Nucleus accumbens (tissue), 56 donors: ENCODE results near the gene ERCC1.

ENCODE experiments used
- DNase-seq, 56 donors: peaks; one replicate each; lab custom pipeline; 2025; lab: John Stamatoyannopoulos, UW

ERCC1 gene

GRCh38 chr19:45376045-45376724 is 47.5 kb downstream of the ERCC1 start:
- DNase-seq = no peak

- DNase-seq = peak; percentile 84 to 100 (median 98)
Observed at GRCh38 chr19:45370410-45371204, 53.1 kb downstream of the ERCC1 start, which contains the start of gene ERCC2. ERCC2 (minus strand) TSS chr19:45370573; CDS start chr19:45370540, 33 bp downstream.

- no peak for DNase-seq
Observed at GRCh38 chr19:45368737-45369340, 54.9 kb downstream of the ERCC1 start.

DNA sequence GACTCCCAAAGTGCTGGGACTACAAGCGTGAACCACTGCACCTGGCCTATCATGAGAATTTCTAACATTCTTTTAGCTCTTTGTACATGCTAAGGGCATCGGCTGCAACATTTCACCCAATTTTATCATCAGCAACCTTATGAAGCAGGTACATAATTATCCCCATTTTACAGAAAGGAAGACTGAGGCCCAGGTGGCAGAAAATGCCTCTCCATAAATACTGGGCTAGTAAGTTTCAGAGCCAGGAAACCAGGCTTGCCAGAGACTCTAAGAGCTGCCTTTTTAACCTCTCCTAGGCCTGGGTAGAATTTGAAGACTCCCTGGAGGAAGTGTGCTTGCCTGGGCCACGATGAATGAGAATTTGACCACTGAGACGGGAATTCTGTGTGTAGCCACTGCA is 55.6 kb downstream of the ERCC1 start:
- DNase-seq = no peak

- DNase-seq = no peak
Observed at GRCh38 chr19:45364696-45365095, 59.0 kb downstream of the ERCC1 start.

DNA sequence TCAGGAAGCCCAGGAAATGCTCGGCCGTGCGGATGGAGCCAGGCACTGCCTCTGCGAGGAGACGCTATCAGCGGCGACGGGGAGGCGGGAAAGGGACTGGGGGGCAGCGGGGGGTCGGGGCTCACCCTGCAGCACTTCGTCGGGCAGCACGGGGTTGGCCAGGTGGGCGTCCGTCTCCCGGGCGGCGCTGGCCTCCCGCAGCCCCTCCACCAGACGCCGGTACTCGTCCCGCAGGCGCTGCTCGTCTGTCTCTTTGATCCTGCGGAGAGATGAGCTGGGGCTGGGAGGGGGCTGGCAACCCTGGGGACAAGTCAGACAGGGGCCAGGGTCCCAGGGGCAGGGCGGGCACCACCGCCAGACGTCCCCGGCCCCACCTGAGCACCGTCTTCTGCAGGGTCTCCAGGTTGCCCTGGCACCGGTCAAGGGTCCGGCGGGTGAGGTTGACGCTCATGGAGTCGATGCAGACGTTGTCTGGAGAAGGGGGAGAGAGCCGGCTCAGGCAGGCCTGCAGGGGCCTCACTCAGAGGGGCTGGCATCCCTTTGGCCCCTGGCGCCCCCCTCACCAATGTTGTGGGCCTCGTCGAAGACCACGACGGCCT is 59.8 kb downstream of the ERCC1 start:
- DNase-seq = no peak

GRCh38 chr19:45362291-45362690 is 61.4 kb downstream of the ERCC1 start:
- DNase-seq = no peak

DNA sequence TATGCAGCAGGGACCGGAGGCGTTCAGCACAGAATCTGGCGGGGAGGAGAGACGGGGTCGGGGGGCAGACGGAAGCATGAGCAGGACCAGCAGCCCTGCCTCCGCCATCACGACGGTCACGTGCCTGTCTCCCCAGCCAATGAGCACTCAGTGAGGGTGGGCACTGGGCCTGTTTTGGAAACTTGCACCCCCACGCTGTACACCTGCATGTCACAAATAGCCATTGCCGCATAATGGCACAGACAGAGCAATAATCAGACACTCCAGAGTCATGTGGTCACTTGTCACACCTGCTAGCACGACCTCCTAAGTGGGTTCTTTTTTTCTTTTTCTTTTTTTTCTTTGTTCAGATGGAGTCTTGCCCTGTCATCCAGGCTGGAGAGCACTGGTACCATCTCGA is 62.1 kb downstream of the ERCC1 start:
- no peak for DNase-seq

DNA sequence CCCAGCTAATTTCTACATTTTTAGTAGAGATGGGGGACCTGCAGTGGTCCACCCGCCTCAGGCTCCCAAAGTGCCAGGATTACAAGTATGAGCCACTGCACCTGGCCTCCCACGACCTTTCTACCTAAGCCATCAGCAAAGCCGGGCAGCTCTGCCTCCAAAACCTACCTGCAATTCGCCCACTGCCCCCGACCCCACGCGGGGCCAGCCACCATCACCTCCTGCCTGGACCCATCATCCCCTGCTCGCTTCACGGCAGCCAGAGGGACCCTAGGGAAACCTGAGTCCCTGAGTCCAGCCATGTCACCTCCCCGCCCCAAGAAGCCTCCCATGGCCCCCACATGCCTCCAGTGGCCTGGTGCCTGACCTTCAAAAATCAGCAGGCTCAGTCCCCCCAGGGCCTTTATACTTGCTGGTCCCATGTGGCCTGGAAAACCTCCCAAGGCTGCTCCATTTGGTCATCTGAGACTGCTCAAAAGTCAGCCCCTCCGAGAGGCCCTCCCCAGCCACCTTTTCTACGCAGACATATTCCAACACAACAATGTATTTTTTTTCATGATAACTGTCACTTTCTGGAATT is 65.4 kb downstream of the ERCC1 start:
- DNase-seq = no peak

DNA sequence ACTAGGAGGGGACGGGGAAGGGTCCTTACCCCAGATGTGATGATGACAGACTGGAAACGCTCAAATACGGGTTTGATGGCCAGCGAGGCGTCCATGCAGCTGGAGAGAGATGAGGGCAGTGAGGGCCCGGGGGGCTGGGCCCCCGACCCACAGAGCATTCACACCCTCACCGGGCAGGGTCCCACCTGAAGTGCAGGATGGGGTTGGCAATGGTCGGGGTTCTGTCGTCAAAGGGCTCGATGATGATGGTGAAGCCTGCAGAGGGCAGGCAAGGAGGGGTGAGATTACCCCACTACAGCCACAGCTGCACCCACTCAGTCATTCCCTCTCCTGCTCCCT is 66.3 kb downstream of the ERCC1 start:
- DNase-seq = no peak
